PC-3 (cell line): Measurements from ENCODE around the gene KCNJ6. TPM values are rescaled to one million over a fixed set of nuclear protein-coding genes. Genes with fewer than 3 reads are reported as not detected.
A peak's percentile ranks its signal among the peaks of the same experiment; 100 is the strongest.

ENCODE experiments used
- ATAC-seq: fragments of 200-7000 bp; cut with Tn5 transposase; 2 replicates; pipeline ENCODE4 v1.9.1; 2020; ENCODE audit warnings: mild to moderate bottlenecking, moderate library complexity
- BruUV-seq: library from RNA; stranded (reverse); fragments of 400-500 nt; replicated peaks from 2 replicates; lab custom pipeline; 2021; lab: Mats Ljungman, UMichigan
- CTCF ChIA-PET: fragments of 300-600 bp; sonication (Branson Sonifier 250); formaldehyde crosslinking; loops from one replicate; lab custom pipeline; 2022; ENCODE audit warnings: antibody characterized with exemption; lab: Charles Lee
- POLR2A ChIA-PET: fragments of 300-600 bp; sonication (Branson Sonifier 250); formaldehyde crosslinking; loops from one replicate; lab custom pipeline; 2022; ENCODE audit warnings: antibody characterized with exemption; ENCODE audit not compliant: unreplicated experiment; lab: Charles Lee
- DNase-seq: peaks from one replicate; pipeline ENCODE4 v3.0.0-alpha.2; 2015
- H2AFZ ChIP-seq: fragments of 300-600 bp; sonication (generic); 2 replicates; pipeline ENCODE4 v1.6.0; 2016; ENCODE audit warnings: antibody characterized with exemption, low read length
- H3F3A ChIP-seq: fragments of 300-600 bp; sonication (generic); one replicate; pipeline ENCODE4 v1.6.0; 2017; ENCODE audit warnings: antibody characterized with exemption, low read length, control low read depth, mild to moderate bottlenecking; ENCODE audit not compliant: unreplicated experiment
- H3K27ac ChIP-seq: fragments of 300-600 bp; sonication (generic); 2 replicates; pipeline ENCODE4 v1.5.1; 2016; ENCODE audit warnings: mild to moderate bottlenecking, low read length
- H3K27me3 ChIP-seq: fragments of 300-600 bp; sonication (generic); 2 replicates; pipeline ENCODE4 v1.6.1; 2016; ENCODE audit warnings: low read length, mixed read lengths
- H3K36me3 ChIP-seq: fragments of 300-600 bp; sonication (generic); 2 replicates; pipeline ENCODE4 v1.6.1; 2016; ENCODE audit warnings: low read depth, mixed run types, low read length, mixed read lengths
- H3K4me1 ChIP-seq: fragments of 300-600 bp; sonication (generic); 2 replicates; pipeline ENCODE4 v1.5.1; 2016; ENCODE audit warnings: low read length; ENCODE audit not compliant: insufficient read depth
- H3K4me2 ChIP-seq: fragments of 300-600 bp; sonication (generic); 2 replicates; pipeline ENCODE4 v1.6.0; 2016; ENCODE audit warnings: low read length
- H3K4me3 ChIP-seq: fragments of 300-600 bp; sonication (generic); 2 replicates; pipeline ENCODE4 v1.5.1; 2016; ENCODE audit warnings: mild to moderate bottlenecking, low read length, mixed read lengths
- H3K79me2 ChIP-seq: fragments of 300-600 bp; sonication (generic); 2 replicates; pipeline ENCODE4 v1.6.1; 2017; ENCODE audit warnings: low read length, mixed read lengths
- H3K9ac ChIP-seq: fragments of 300-600 bp; sonication (generic); 2 replicates; pipeline ENCODE4 v1.6.0; 2016; ENCODE audit warnings: mild to moderate bottlenecking, low read length
- H3K9me2 ChIP-seq: fragments of 300-600 bp; sonication (generic); replicated peaks from 2 replicates; pipeline ENCODE4 v1.6.1; 2016; ENCODE audit warnings: mixed run types, low read length, mixed read lengths
- H3K9me3 ChIP-seq: fragments of 300-600 bp; sonication (generic); 2 replicates; pipeline ENCODE4 v1.6.1; 2016; ENCODE audit warnings: low read length, mixed read lengths
- H4K20me1 ChIP-seq: fragments of 300-600 bp; sonication (generic); 2 replicates; pipeline ENCODE4 v1.6.1; 2016; ENCODE audit warnings: low read length, mixed read lengths
- CTCF ChIP-seq: fragments of 300-600 bp; sonication (generic); conservative IDR thresholded peaks from 2 replicates; pipeline ENCODE4 v1.5.1; 2017; ENCODE audit warnings: antibody characterized with exemption, low read depth, mild to moderate bottlenecking, low read length
- EZH2 ChIP-seq: fragments of 300-600 bp; sonication (generic); IDR thresholded peaks from one replicate; pipeline ENCODE4 v1.6.1; 2017; ENCODE audit warnings: antibody characterized with exemption, mild to moderate bottlenecking, low read length; ENCODE audit not compliant: unreplicated experiment
- EZH2phosphoT487 ChIP-seq: fragments of 300-600 bp; sonication (generic); IDR thresholded peaks from 2 replicates; pipeline ENCODE4 v1.6.1; 2018; ENCODE audit warnings: mild to moderate bottlenecking, antibody characterized with exemption, low read length, borderline replicate concordance
- intact Hi-C: fragments of 100-400 bp; cut with micrococcal nuclease; formaldehyde crosslinking; loops from 2 replicates; pipeline ENCODE4 v1.9.0; 2023
- total RNA-seq: library from RNA; depleted of rRNA; stranded (reverse); fragments of >200 nt; gene quantifications from 2 replicates; pipeline ENCODE4 v1.2.3, GENCODE V29; 2014

KCNJ6 gene
- total RNA-seq, 1 experiment from 2014 or later: not detected

- TF ChIP-seq CTCF (no peak), EZH2 (no peak), EZH2phosphoT487 (no peak)
- no peak for ATAC-seq
- H3K9me3 ChIP-seq: no peaks in the 10 kb centered on the region
- no peak overlapping the region for H3K9ac ChIP-seq
- H3K27ac ChIP-seq: no peak overlapping the region
- no peaks in the 10 kb centered on the region for H3K9me2 ChIP-seq
- H3K27me3 ChIP-seq: peaks cover 23% of the 10 kb centered on the region; the same call in 1 of the 2 replicates
- no peaks in the 10 kb centered on the region for H3K36me3 ChIP-seq
- POLR2A ChIA-PET: interaction anchor here (0.6 kb wide), 1 partner anchor 10 kb away, joined by 5 read pairs; no protein-coding TSS in a partner anchor
- CTCF ChIA-PET: no interaction called here
- H3K4me3 ChIP-seq: no peak overlapping the region
- intact Hi-C loops: no loop called here
- no peaks in the 10 kb centered on the region for H3F3A ChIP-seq
- BruUV-seq: no TSS peak
- no peaks in the 10 kb centered on the region for H3K4me1 ChIP-seq
- H2AFZ ChIP-seq: no peak overlapping the region
- H3K79me2 ChIP-seq: no peaks in the 10 kb centered on the region
- H3K4me2 ChIP-seq: no peak overlapping the region
- DNase-seq: no peak
- no peaks in the 10 kb centered on the region for H4K20me1 ChIP-seq
These were observed 295.9 kb downstream of the KCNJ6 start for GRCh38 chr21:37620401-37620800.

GRCh38 chr21:37619464-37619974 lies 296.7 kb downstream of the KCNJ6 start:
- H3K4me1 ChIP-seq: no peaks in the 10 kb centered on the region
- H3K36me3 ChIP-seq: no peaks in the 10 kb centered on the region
- no peak overlapping the region for H3K4me2 ChIP-seq
- intact Hi-C loops: no loop called here
- no peak for DNase-seq
- no peak overlapping the region for H3K4me3 ChIP-seq
- H3K9me3 ChIP-seq: no peaks in the 10 kb centered on the region
- CTCF ChIA-PET: no interaction called here
- H3F3A ChIP-seq: no peaks in the 10 kb centered on the region
- no peaks in the 10 kb centered on the region for H3K79me2 ChIP-seq
- POLR2A ChIA-PET: no interaction called here
- no peaks in the 10 kb centered on the region for H3K9me2 ChIP-seq
- peaks cover 23% of the 10 kb centered on the region; the same call in 1 of the 2 replicates for H3K27me3 ChIP-seq
- no peak overlapping the region for H2AFZ ChIP-seq
- no peak overlapping the region for H3K9ac ChIP-seq
- no peaks in the 10 kb centered on the region for H4K20me1 ChIP-seq
- BruUV-seq: no TSS peak
- TF ChIP-seq EZH2phosphoT487 (no peak), EZH2 (no peak), CTCF (0 out of 2 replicates have a peak, but pooled peaks have one; percentile 24)
- no peak overlapping the region for H3K27ac ChIP-seq
- ATAC-seq: no peak

- no peak overlapping the region for H3K4me2 ChIP-seq
- intact Hi-C loops: no loop called here
- no peak overlapping the region for H3K4me3 ChIP-seq
- no peak for DNase-seq
- no peak overlapping the region for H2AFZ ChIP-seq
- no peaks in the 10 kb centered on the region for H3K36me3 ChIP-seq
- H3K9me3 ChIP-seq: no peaks in the 10 kb centered on the region
- POLR2A ChIA-PET: no interaction called here
- H3K9me2 ChIP-seq: no peaks in the 10 kb centered on the region
- no peaks in the 10 kb centered on the region for H3K4me1 ChIP-seq
- no peak for ATAC-seq
- BruUV-seq: no TSS peak
- H3K27me3 ChIP-seq: peaks cover 29% of the 10 kb centered on the region; the same call in 1 of the 2 replicates
- no peak overlapping the region for H3K27ac ChIP-seq
- H3F3A ChIP-seq: no peaks in the 10 kb centered on the region
- H3K9ac ChIP-seq: no peak overlapping the region
- TF ChIP-seq EZH2 (no peak), CTCF (no peak), EZH2phosphoT487 (no peak)
- H3K79me2 ChIP-seq: no peaks in the 10 kb centered on the region
- no peaks in the 10 kb centered on the region for H4K20me1 ChIP-seq
- CTCF ChIA-PET: no interaction called here
These were observed 298.2 kb downstream of the KCNJ6 start for GRCh38 chr21:37618081-37618480.
